HUES48 (cell line): Measurements from ENCODE around the gene POP4.
"Not testable (repeated sequence)": the region's sequence is repeated elsewhere in the genome, so short reads cannot be mapped to it uniquely, and the experiment has no call there.

ENCODE experiments used
- H3K27ac ChIP-seq: one replicate; pipeline ENCODE4 v1.7.0; 2013; ENCODE audit warnings: low read depth, low read length, inconsistent platforms
- H3K27me3 ChIP-seq: 2 replicates; pipeline ENCODE4 v1.6.1; 2013; ENCODE audit warnings: mild to moderate bottlenecking, low read length; ENCODE audit not compliant: control insufficient read depth, insufficient read depth
- H3K36me3 ChIP-seq: 2 replicates; pipeline ENCODE4 v1.6.1; 2013; ENCODE audit warnings: low read length; ENCODE audit not compliant: control insufficient read depth, insufficient read depth
- H3K4me1 ChIP-seq: 2 replicates; pipeline ENCODE4 v1.6.1; 2013; ENCODE audit warnings: mild to moderate bottlenecking, low read length; ENCODE audit not compliant: control insufficient read depth, insufficient read depth
- H3K4me3 ChIP-seq: 2 replicates; pipeline ENCODE4 v1.5.1; 2013; ENCODE audit warnings: mild to moderate bottlenecking, low read depth, low read length
- H3K9ac ChIP-seq: 2 replicates; pipeline ENCODE4 v1.6.1; 2013; ENCODE audit warnings: mild to moderate bottlenecking, low read depth, low read length, moderate library complexity
- H3K9me3 ChIP-seq: 2 replicates; pipeline ENCODE4 v1.6.1; 2013; ENCODE audit warnings: low read length; ENCODE audit not compliant: control insufficient read depth, insufficient read depth

POP4 gene

DNA sequence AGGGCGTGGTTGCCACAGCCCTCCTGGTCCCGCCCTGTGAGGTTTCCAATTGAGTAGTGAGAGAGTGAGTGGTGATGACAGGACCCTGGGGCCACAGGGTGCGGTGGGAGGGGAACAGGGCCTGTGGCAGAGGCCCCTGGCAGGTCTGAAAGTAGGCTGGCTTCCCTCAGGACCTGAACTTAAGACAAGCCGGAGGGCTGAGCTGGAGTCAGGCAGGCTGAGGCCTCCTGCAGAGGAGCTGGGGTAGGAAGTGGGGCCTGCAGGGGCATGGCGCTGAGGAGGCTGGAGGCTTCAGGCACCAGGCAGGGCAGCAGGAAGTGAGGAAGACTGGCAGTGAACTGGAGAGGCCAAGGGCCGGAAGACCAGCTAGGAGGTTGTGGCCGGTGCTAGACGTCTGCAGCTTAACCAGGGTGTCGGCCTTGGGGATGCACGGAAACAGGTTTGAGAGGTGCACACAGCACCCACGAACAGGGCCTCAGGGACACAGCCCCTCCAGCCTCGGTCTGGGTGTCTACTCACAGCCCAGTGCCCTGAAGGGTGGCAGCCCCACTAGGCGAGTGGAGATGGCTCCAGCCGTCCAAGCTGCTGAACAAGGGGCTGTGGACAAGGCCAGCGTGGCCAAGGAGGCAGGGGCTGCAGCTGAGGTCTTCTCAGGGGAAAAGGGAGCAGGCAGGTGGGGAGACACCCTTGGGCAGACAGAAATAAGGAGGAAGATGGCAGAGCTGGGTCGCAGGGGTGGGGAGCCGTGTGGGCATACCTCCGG, 17.8 kb downstream of the POP4 start:
- Histone ChIP-seq H3K27me3 (no peaks in the 10 kb centered on the region), H3K27ac (no peak overlapping the region), H3K4me1 (no peaks in the 10 kb centered on the region), H3K9ac (no peak overlapping the region), H3K4me3 (no peak overlapping the region), H3K36me3 (no peaks in the 10 kb centered on the region), H3K9me3 (no peaks in the 10 kb centered on the region)

DNA sequence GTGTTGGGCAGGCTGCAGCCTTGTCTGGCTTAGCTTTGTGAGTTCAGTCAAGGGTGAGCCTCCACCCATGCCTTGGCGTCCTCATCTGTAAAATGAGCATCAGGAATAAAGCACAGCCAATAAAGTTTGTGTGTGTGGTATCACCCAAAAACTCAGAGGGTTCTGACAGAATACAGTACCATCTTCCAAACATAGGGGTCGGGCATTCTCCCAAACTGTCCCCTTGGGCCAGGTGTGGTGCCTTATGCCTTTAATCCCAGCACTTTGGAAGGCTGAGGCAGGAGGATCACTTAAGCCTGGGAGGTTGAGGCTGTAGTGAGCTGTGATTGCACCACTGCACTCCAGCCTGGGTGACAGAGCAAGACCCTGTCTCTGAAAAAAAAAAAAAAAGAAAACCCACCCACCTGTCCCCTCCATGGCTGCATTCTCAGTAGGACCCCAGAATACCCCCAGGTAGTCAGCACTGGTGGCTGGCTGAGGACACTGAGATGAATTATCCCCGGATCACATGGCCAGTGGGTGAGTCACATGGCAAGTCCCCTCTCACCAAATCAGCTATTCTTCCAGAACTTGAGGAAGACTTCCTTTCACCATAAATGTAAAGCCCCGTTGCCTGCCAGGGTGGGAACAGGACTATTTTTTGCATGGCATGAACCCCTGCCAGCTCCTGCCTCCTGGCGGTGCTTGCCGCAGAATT, 18.6 kb downstream of the POP4 start:
- Histone ChIP-seq H3K9ac (no peak overlapping the region), H3K27ac (no peak overlapping the region), H3K4me3 (no peak overlapping the region), H3K4me1 (no peaks in the 10 kb centered on the region), H3K36me3 (no peaks in the 10 kb centered on the region), H3K27me3 (no peaks in the 10 kb centered on the region), H3K9me3 (no peaks in the 10 kb centered on the region)

DNA sequence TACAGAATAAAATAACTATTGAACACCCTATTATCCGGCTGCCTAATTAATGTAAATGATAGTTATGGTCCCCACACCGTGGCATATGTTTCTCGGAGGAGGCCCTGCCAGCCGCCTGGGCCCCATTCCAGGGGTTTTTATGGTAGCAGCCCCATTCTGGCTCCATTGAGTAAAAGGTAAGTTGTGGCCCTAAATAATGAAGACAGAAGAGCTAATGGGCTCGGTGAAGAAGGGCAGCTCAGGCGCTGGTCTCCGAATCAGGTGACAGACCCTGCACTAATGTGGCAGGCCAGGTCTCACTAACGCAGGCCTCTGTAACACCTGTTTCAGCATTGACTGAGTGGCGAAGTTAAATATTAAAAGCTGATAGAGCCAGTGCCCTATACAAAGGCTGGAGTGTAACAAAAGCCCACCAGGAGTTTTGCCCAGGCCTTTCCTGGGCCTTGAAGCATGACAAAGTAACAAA, 19.1 kb downstream of the POP4 start:
- Histone ChIP-seq H3K27ac (peak overlapping the region; percentile 42), H3K9me3 (no peaks in the 10 kb centered on the region), H3K4me1 (no peaks in the 10 kb centered on the region), H3K27me3 (no peaks in the 10 kb centered on the region), H3K36me3 (no peaks in the 10 kb centered on the region), H3K4me3 (no peak overlapping the region), H3K9ac (no peak overlapping the region)

DNA sequence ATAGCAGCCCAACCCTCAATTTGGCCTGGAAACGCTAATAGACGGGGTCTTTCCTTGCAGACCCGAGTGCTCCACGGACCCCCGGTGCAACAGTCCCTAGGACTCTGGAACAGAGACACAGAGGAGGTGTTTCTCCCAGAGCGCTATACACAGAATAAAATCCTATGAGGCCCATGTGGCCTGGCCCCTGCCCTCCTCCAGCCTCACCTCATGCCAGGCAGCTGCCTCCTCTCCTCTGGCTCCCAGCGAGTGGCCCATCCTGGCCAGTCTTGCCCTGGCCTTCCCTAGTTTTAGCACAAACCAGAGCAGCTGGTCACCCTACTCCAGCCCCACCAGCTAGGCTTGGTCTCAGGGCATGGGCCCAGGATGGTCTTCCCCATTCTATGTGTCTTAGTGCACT, 20.3 kb downstream of the POP4 start:
- no peaks in the 10 kb centered on the region for H3K27me3 ChIP-seq
- H3K27ac ChIP-seq: no peak overlapping the region
- H3K36me3 ChIP-seq: no peaks in the 10 kb centered on the region
- H3K9ac ChIP-seq: no peak overlapping the region
- no peaks in the 10 kb centered on the region for H3K9me3 ChIP-seq
- H3K4me1 ChIP-seq: no peaks in the 10 kb centered on the region
- no peak overlapping the region for H3K4me3 ChIP-seq

DNA sequence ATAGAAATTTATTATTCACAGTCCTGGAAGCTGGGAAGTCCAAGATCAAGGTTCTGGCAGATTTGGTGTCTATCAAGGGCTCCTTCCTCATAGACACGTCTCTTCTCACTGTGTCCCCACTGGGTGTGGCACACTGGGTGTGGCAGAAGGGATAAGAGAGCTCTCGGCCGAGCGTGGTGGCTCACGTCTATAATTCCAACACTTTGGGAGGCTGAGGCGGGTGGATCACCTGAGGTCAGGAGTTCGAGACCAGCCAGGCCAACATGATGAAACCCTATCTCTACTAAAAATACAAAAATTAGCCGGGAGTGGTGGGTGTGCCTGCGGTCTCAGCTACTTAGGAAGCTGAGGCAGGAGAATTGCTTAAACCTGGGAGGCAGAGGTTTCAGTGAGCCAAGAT, 20.7 kb downstream of the POP4 start:
- not testable (repeated sequence) for H3K27ac ChIP-seq, H3K4me1 ChIP-seq, H3K4me3 ChIP-seq, H3K27me3 ChIP-seq, H3K9me3 ChIP-seq, H3K36me3 ChIP-seq, H3K9ac ChIP-seq

- no peaks in the 10 kb centered on the region for H3K4me1 ChIP-seq
- no peak overlapping the region for H3K27ac ChIP-seq
- H3K27me3 ChIP-seq: no peaks in the 10 kb centered on the region
- no peak overlapping the region for H3K4me3 ChIP-seq
- no peaks in the 10 kb centered on the region for H3K9me3 ChIP-seq
- H3K9ac ChIP-seq: no peak overlapping the region
- no peaks in the 10 kb centered on the region for H3K36me3 ChIP-seq
Measured at GRCh38 chr19:29628661-29629385, 22.7 kb downstream of the POP4 start.

DNA sequence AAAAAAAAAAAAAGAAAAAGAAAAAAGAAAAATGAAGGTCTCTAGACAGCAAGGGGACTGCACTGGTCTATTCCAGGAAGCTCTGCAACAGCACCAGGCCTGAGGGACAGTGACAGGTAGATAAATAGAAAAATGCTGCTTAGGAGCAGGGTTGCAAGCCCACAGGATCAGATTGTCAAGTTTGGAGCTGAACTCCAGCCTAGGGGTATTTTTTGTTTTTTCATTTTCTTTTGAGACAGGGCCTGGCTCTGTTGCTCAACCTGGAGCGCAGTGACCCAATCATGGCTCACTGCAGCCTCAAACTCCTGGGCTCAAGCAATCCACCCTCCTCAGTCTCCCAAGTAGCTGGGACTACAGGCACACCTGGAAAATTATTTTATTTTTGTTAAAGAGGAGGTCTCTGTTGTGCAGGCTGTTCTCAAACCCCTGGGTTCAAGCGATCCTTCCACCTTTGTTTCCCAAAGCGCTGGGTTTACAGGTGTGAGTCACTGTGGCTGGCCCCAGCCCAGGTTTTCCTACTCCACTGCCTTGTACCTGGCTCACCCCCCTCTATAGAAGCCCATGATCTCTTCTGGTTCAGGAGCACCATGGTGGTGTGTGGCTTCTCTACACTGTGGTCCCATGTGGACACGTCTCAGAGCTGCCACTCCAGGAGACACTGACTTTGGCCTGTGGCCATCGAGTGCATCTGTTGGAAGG, 23.9 kb downstream of the POP4 start:
- Histone ChIP-seq H3K27me3 (no peaks in the 10 kb centered on the region), H3K36me3 (no peaks in the 10 kb centered on the region), H3K9me3 (no peaks in the 10 kb centered on the region), H3K27ac (no peak overlapping the region), H3K4me3 (no peak overlapping the region), H3K9ac (no peak overlapping the region), H3K4me1 (no peaks in the 10 kb centered on the region)

- Histone ChIP-seq H3K4me1 (no peaks in the 10 kb centered on the region), H3K27ac (no peak overlapping the region), H3K9ac (no peak overlapping the region), H3K27me3 (no peaks in the 10 kb centered on the region), H3K4me3 (no peak overlapping the region), H3K9me3 (no peaks in the 10 kb centered on the region), H3K36me3 (no peaks in the 10 kb centered on the region)
Measured at GRCh38 chr19:29630655-29631054, 24.6 kb downstream of the POP4 start.

GRCh38 chr19:29631450-29631849, 25.4 kb downstream of the POP4 start:
- Histone ChIP-seq H3K27ac (no peak overlapping the region), H3K4me3 (no peak overlapping the region), H3K9ac (no peak overlapping the region), H3K27me3 (no peaks in the 10 kb centered on the region), H3K36me3 (no peaks in the 10 kb centered on the region), H3K9me3 (no peaks in the 10 kb centered on the region), H3K4me1 (no peaks in the 10 kb centered on the region)

GRCh38 chr19:29634002-29634401, 27.9 kb downstream of the POP4 start:
- no peaks in the 10 kb centered on the region for H3K9me3 ChIP-seq
- no peaks in the 10 kb centered on the region for H3K27me3 ChIP-seq
- H3K36me3 ChIP-seq: no peaks in the 10 kb centered on the region
- H3K4me3 ChIP-seq: no peak overlapping the region
- no peak overlapping the region for H3K9ac ChIP-seq
- H3K4me1 ChIP-seq: no peaks in the 10 kb centered on the region
- H3K27ac ChIP-seq: no peak overlapping the region
